C4-2B (cell line): ENCODE measurements around the gene ANKRD2.

Experiments
- CTCF ChIP-seq: fragments of 450-650 bp; conservative IDR thresholded peaks from 2 replicates; pipeline ENCODE4 v1.5.1; 2017; ENCODE audit warnings: mild to moderate bottlenecking
- ZFX ChIP-seq: fragments of 450-650 bp; IDR thresholded peaks from 2 replicates; pipeline ENCODE4 v1.6.1; 2017

GRCh38 chr10:97542169-97543024 lies 30.2 kb upstream of the ANKRD2 start:
- TF ChIP-seq CTCF (no peak), ZFX (no peak)
